GM13977 (cell line): Measurements from ENCODE around the gene C2CD2L.

ENCODE experiments used
- DNase-seq: peaks from one replicate; pipeline ENCODE4 v3.0.0; 2012; ENCODE audit warnings: low spot score
- in situ Hi-C: fragments of 300-500 bp; cut with MboI; formaldehyde crosslinking; loops from one replicate; pipeline ENCODE4 v1.12.0; 2022; ENCODE audit warnings: low sequenced_read_pairs, low pct_unique_long_range_greater_than_20kb, mixed read lengths, inconsistent platforms; ENCODE audit not compliant: unreplicated experiment
- TF ChIP-seq, protein P1 (sequence below): IDR thresholded peaks from 2 replicates; pipeline ENCODE4 v1.5.1; 2012; ENCODE audit warnings: mild to moderate bottlenecking, control low read depth; ENCODE audit not compliant: insufficient read depth; ENCODE audit errors: extremely low read depth, missing control alignments

C2CD2L gene

DNA sequence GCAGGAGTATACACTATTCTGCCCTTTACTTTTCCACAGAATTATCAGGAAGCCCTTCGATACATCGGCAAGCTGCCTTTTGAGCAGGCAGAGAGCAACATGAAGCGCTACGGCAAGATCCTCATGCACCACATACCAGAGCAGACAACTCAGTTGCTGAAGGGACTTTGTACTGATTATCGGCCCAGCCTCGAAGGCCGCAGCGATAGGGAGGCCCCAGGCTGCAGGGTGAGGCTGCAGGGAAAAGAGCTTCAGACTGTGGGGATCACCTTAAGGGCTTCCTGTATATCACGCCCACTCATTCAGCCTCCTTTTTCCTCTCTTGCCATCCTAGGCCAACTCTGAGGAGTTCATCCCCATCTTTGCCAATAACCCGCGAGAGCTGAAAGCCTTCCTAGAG is 29.3 kb upstream of the C2CD2L start:
- in situ Hi-C loops, result no loop called here
- TF ChIP-seq, protein P1, sequence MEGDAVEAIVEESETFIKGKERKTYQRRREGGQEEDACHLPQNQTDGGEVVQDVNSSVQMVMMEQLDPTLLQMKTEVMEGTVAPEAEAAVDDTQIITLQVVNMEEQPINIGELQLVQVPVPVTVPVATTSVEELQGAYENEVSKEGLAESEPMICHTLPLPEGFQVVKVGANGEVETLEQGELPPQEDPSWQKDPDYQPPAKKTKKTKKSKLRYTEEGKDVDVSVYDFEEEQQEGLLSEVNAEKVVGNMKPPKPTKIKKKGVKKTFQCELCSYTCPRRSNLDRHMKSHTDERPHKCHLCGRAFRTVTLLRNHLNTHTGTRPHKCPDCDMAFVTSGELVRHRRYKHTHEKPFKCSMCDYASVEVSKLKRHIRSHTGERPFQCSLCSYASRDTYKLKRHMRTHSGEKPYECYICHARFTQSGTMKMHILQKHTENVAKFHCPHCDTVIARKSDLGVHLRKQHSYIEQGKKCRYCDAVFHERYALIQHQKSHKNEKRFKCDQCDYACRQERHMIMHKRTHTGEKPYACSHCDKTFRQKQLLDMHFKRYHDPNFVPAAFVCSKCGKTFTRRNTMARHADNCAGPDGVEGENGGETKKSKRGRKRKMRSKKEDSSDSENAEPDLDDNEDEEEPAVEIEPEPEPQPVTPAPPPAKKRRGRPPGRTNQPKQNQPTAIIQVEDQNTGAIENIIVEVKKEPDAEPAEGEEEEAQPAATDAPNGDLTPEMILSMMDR, result no peak
- no peak for DNase-seq

GRCh38 chr11:119078675-119079420 is 28.3 kb upstream of the C2CD2L start:
- DNase-seq, result no peak
- in situ Hi-C loops, result no loop called here
- TF ChIP-seq, protein P1, result no peak

DNA sequence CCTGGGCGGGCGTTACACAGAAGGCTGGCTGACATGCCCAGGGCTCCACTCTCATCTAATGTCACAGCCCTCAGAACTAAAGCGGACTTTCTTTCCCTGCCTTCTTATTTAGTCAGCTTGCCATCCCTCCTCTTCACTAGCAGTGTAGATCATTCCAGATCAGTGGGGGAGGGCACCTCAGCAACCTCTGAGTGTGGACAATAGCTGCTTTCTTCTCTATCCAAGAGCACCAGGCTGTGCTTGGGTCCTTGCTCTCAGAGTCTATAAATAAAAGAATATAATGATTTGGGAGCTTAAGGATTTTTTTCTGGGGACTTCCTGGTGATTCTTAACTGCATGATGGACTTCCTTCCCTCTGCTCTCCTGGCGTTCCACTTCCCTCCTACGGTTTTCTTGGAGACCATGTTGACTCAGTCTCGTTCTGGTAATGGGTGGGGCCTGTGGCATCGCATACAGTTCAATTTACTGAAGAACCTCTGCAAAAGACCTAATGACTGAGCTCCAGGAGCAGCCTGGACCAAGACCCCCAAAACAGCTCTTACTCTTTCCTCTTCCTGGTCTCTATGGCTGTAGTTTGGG is 25.4 kb upstream of the C2CD2L start:
- in situ Hi-C loops, result no loop called here
- DNase-seq, result no peak
- TF ChIP-seq, protein P1, result no peak

- DNase-seq, result peak; percentile 90
- in situ Hi-C loops, result no loop called here
- TF ChIP-seq, protein P1, result no peak
Measured at GRCh38 chr11:119084663-119085436, 22.3 kb upstream of the C2CD2L start, which contains the start of gene HMBS. Gene HMBS (plus strand): TSS chr11:119084881. CDS start chr11:119085034, 153 bp downstream.

- DNase-seq, result peak; percentile 37
- TF ChIP-seq, protein P1, result no peak
- in situ Hi-C loops, result no loop called here
Measured at GRCh38 chr11:119085437-119085847, 21.7 kb upstream of the C2CD2L start.

DNA sequence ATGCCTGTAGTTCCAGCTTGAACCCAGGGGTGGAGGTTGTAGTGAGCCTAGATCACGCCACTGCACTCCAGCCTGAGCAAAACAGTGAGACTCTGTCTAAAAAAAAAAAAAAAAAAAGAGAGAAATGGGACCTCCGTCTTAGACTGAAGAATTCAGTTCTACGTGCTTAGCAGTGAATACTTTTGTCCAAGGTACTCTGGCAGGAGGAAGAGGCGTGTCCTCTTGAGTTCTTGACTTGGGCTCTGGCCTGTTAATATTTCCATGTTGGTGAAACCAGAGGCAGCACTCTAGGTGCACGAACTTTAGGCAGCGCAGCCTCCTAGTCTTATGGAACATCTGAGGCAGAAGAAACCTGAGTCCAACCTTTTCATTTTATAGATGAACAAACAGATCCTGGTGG is 20.0 kb upstream of the C2CD2L start:
- DNase-seq, result no peak
- in situ Hi-C loops, result no loop called here
- TF ChIP-seq, protein P1, result no peak
